GM18519 (cell line): ENCODE measurements around the gene CRISPLD2.
"Not testable (repeated sequence)": the region's sequence is repeated elsewhere in the genome, so short reads cannot be mapped to it uniquely, and the experiment has no call there.

Experiments used
- ATAC-seq: cut with Tn5 transposase; IDR thresholded peaks from one replicate; pipeline ENCODE4 v1.9.1; 2021; ENCODE audit warnings: mild to moderate bottlenecking, moderate library complexity; ENCODE audit not compliant: unreplicated experiment, low FRiP score

The CRISPLD2 gene

GRCh38 chr16:84820771-84821170, 986 bp downstream of the CRISPLD2 start:
- ATAC-seq, result no peak

GRCh38 chr16:84821179-84821578, 1.4 kb downstream of the CRISPLD2 start:
- no peak for ATAC-seq

DNA sequence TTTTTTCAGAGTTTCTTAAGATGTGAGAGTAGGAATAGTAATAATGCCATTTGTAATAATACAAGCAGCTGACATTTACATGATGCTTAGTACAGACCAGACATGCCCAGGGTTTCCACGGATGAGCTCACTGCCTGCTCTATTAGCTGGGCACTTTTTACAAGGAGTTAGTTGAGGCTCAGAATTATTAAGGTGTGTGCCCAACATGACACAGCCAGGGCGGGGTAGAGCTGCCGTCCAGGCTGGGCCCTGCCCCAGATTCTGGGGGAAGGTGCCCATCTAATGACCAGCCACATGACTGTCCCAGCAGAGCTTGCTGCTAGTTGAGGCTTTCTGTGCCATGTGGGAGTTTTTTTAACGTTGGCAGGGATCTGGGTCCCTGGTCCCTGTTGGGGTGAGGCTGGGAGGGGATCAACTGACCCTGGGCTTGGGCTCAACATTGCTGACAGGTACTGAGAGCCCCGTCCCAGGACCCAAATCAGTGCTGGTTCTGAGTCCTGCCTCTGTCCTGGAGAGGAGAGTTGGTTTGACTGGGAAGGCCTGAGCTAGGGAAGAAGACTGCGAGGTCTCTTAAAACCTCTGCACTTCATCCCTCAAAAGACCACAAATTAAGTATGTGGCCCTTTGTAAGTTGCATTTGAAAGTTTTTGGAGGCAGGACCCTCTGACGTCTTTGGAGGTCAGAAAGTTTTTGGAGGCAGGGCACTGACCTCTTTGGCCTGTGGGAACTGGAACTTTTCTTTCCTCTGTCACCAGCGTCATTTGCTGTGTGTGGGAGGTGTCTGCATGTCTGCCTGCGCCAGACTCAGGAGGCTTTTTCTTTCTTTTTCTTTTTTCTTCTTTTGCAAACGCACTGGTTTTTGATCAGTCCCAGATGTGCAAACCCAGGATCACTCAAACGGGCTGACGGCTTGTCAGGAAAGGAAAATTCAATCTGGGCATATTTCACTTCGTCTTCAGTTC, 2.2 kb downstream of the CRISPLD2 start:
- no peak for ATAC-seq

DNA sequence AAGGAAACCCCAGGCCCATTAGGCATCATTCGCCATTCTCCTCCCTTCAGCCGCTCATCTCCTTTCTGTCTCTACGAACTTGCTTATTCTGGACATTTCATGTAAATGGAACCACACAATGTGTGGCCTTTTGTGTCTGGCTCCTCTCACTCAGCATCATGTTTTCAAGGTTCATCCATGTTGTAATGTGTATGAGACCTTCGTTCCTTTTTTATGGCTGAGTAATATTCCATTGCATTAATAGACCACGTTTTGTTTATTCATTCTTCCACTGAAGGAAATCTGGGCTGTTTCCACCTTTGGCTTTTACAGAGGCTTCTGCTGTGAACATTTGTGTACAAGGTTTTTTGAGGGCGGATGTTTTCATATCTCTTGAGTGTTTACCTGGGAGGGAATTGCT, 3.2 kb downstream of the CRISPLD2 start:
- ATAC-seq, result no peak

- no peak for ATAC-seq
Measured at GRCh38 chr16:84823484-84823883, 3.7 kb downstream of the CRISPLD2 start.

DNA sequence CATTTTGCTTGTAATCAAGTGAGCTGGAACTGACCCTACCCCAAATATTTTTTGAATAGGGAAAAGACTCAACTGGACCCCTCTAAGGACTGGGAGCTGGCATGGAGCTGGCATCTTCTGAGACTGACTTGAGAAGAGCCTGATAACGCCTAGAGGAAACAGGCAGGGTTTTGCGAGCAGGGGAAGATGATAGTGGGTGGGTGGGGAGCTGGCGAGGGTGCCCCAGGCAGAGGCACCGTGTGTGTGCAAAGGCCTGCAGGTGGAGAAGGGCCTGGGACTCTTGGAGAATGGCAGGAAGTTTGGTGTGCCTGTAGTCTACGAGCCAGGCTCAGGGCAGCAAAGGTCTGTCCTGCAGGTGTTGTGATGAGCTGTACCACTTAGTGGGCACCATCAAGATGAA, 4.1 kb downstream of the CRISPLD2 start:
- no peak for ATAC-seq

- ATAC-seq, result no peak
Measured at GRCh38 chr16:84825896-84826557, 6.2 kb downstream of the CRISPLD2 start.

DNA sequence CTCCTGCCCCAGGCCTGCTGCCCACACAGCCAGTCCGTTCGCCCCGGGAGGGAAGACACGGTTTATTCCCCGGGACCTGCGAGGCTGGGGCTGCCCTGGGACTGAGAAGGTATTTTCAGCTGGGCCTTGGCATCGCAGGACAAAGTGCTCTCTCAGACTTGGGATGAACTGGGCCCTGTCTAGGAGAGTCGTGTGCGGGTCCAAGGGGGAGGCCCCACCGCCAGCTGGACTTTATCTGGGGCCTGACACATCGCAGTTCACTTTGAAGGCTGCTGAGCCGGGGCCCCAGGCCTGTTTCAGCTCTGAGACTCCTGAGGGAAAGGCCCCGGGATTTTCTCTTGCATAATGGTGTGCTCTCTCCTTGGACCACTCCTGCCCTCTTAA, 6.8 kb downstream of the CRISPLD2 start:
- ATAC-seq, result no peak

GRCh38 chr16:84827131-84827574, 7.4 kb downstream of the CRISPLD2 start:
- ATAC-seq, result no peak

DNA sequence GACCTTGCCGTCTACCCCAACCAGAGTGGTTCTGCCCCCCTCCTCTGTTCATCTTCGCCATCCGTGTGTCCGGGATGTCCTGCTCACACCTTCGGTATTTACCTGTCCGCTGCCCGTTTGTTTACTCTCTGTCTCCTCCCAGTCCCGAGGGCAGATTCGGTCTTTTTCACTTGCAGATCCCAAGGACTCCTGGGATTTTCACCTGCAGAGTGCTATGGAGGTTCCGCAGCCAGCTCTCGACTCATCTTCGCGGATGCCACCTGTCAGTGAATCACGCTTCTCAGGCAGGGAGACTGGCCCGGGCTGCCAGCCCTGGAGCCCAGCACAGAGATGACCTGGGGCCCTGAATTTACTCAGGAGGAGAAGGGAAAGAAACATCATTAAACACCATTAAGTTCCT, 8.1 kb downstream of the CRISPLD2 start:
- no peak for ATAC-seq

DNA sequence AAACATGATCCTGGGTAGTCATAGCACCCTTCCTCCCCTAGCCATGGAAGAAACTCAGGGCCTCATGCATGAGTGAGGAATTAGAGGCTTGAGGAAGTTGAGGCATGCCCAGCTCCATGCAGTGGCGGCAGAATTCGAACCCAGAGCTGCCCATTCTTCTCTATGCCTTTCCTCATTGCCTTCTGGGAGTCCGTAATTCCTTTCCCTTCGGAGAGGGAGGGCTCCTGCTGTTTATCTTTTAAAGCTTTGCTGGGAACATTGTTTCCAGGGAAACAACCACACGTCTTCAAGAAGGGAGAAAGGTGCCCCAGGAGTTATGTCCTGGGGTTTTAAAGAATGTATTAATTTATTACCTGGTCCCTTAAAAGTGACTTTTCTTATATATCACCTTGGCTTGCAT, 8.5 kb downstream of the CRISPLD2 start:
- no peak for ATAC-seq

DNA sequence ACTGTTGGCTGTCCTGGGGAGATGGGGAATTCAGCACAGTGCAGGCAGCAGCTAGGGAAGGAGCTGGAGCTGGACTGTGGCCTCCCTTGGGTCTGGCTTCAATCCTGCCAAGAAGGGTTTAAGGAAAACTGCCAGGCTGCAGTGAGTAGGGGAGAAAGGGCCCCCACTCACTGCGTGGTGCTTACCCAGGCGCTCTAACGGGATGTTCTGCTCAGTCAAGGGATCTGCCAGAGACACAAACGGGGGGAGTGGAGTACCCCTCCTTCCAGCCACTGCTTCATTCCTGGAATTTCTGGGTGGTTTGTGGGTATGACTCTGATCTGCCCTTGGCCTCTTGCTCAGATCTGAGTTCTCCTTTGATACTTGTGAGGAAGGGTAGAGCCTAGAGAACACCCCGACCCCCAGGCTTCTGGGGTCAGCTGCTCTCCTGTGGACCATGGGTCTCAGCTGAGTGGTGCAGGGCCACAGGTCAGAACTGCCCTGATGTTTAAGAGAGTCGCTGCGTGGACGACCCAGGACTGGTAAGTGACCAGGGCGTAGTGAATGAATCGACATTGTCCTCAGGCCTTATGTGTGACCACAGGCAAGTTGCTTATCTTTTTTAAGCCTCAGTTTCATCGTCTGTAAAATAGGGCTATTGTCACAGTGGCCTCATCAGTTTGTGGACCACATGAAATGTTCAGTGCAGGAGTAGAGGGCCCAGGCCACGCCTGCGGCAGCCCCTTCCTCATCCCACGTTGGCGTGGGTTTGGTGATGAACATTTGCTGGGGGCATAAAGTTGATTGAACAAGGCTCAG, 9.6 kb downstream of the CRISPLD2 start:
- no peak for ATAC-seq

GRCh38 chr16:84830765-84831384, 11.1 kb downstream of the CRISPLD2 start:
- ATAC-seq, result no peak

- not testable (repeated sequence) for ATAC-seq
Measured at GRCh38 chr16:84831728-84832127, 11.9 kb downstream of the CRISPLD2 start.

GRCh38 chr16:84832488-84833143, 12.8 kb downstream of the CRISPLD2 start:
- ATAC-seq, result no peak

DNA sequence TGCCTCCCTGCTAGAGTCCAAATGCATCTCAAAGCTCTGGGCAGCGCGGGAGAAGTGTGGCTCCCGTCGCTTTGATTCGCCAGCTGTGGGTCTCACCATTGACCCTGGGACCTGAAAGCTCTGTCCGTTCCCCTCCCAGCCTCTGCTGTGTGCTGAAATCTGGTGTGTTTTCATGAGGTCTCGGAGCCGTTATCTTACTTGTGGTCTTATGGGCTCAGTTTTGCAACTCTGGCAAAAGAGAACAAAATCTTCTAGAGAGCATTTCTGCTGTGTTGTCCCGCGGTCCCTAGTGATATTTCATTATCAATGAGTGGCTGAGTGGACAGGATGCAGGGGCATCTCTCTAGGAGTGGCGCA, 13.3 kb downstream of the CRISPLD2 start:
- ATAC-seq, result no peak

DNA sequence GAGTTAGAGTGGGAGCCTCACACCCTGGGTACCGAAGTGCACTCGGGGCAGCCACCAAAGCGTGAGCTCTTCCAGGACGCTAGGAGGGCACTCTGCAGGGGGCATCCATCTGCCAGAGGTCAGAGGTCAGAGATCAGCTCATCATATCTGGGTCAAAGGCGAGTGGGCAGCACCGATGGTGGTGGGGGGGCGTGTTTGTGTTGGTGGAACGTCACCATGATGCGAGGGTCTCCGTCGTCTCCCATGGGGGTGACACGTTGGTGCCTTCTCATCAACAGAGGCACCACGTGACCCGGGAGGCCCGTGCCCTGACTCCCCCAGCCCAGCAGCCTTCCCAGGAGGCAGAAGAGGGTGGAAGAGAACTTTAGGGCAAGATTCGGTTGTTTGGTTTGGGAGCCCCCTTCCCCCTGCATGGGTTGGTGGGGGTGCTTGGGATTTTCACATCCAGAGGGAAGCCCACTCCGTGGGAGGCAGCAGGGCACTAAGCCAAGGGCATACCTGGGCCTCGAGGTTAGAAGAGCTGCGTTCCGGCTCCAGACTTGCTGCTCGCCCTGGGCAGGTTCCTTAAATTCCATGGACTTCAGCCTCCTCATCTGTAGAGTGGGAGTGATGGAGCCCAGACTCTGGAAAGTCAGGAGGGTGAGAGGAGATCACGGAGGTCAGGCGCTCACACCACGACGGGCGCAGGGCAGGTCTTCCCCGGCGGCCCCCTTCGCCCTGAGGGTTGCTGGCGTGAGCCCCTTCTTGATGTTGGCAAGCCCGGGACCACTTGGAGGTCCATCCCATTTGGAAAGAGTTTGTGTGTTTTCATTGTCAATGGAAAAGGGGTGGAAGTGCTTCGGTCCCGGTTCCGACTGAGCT, 14.0 kb downstream of the CRISPLD2 start:
- ATAC-seq, result no peak

- no peak for ATAC-seq
Measured at GRCh38 chr16:84834403-84834772, 14.6 kb downstream of the CRISPLD2 start.

DNA sequence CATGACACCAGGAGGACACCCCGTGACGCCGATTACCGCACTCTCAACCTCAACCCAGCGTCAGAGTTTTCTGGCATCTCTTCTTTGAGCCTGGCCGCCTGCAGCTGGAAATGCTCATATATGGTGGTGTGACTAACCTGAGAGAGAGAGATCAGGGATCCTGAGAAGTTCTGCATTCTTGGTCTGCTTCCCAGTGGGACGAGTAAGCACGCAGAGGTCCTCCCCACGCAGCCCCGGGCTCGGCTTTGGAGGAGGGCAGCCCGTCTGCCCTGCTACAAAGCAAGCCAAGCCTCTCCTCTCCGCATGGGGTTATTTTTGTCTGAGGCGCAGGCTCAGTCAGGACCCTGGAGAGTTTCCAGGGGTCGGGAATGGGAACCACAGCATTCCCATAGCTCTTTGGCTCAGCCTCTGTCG, 16.5 kb downstream of the CRISPLD2 start:
- no peak for ATAC-seq
